MM.1S (cell line): Measurements from ENCODE around the gene SORL1.
A peak's percentile ranks its signal among the peaks of the same experiment; 100 is the strongest.

ENCODE experiments used
- DNase-seq: peaks from one replicate; pipeline ENCODE4 v3.0.0-alpha.2; 2015
- H2AFZ ChIP-seq: fragments of 300-600 bp; sonication (generic); 2 replicates; pipeline ENCODE4 v1.6.0; 2016; ENCODE audit warnings: antibody characterized with exemption, low read length
- H3F3A ChIP-seq: fragments of 300-600 bp; sonication (generic); 2 replicates; pipeline ENCODE4 v1.6.1; 2016; ENCODE audit warnings: mild to moderate bottlenecking, antibody characterized with exemption, low read length, moderate library complexity, mixed read lengths; ENCODE audit not compliant: insufficient read depth
- H3K27ac ChIP-seq: fragments of 300-600 bp; sonication (generic); 2 replicates; pipeline ENCODE4 v1.5.1; 2016; ENCODE audit warnings: mild to moderate bottlenecking, low read length
- H3K27me3 ChIP-seq: fragments of 300-600 bp; sonication (generic); replicated peaks from 2 replicates; pipeline ENCODE4 v1.6.0; 2016; ENCODE audit warnings: low read length; ENCODE audit not compliant: insufficient read depth
- H3K36me3 ChIP-seq: fragments of 300-600 bp; sonication (generic); replicated peaks from 2 replicates; pipeline ENCODE4 v1.6.1; 2016; ENCODE audit warnings: mild to moderate bottlenecking, low read length, mixed read lengths; ENCODE audit not compliant: insufficient read depth
- H3K4me1 ChIP-seq: fragments of 300-600 bp; sonication (generic); 2 replicates; pipeline ENCODE4 v1.6.1; 2016; ENCODE audit warnings: low read length, mixed read lengths
- H3K4me2 ChIP-seq: fragments of 300-600 bp; sonication (generic); 2 replicates; pipeline ENCODE4 v1.6.0; 2016; ENCODE audit warnings: low read depth, low read length
- H3K4me3 ChIP-seq: fragments of 300-600 bp; sonication (generic); 2 replicates; pipeline ENCODE4 v1.5.1; 2016; ENCODE audit warnings: low read length, mixed read lengths
- H3K79me2 ChIP-seq: fragments of 300-600 bp; sonication (generic); 2 replicates; pipeline ENCODE4 v1.6.1; 2016; ENCODE audit warnings: mixed run types, low read length, mixed read lengths
- H3K9ac ChIP-seq: fragments of 300-600 bp; sonication (generic); 2 replicates; pipeline ENCODE4 v1.6.1; 2016; ENCODE audit warnings: low read length, mixed read lengths
- H3K9me2 ChIP-seq: fragments of 300-600 bp; sonication (generic); replicated peaks from 2 replicates; pipeline ENCODE4 v1.6.1; 2016; ENCODE audit warnings: mild to moderate bottlenecking, low read length, mixed read lengths; ENCODE audit not compliant: insufficient read depth
- H3K9me3 ChIP-seq: fragments of 300-600 bp; sonication (generic); replicated peaks from 2 replicates; pipeline ENCODE4 v1.6.1; 2016; ENCODE audit warnings: mild to moderate bottlenecking, low read length, mixed read lengths; ENCODE audit not compliant: insufficient read depth
- H4K20me1 ChIP-seq: fragments of 300-600 bp; sonication (generic); 2 replicates; pipeline ENCODE4 v1.6.1; 2016; ENCODE audit warnings: mild to moderate bottlenecking, low read length, moderate library complexity, mixed read lengths; ENCODE audit not compliant: insufficient read depth
- EZH2 ChIP-seq: fragments of 300-600 bp; sonication (generic); optimal IDR thresholded peaks from 2 replicates; pipeline ENCODE3; 2017; ENCODE audit warnings: low read depth, mild to moderate bottlenecking, antibody characterized with exemption, low read length, mixed read lengths
- EZH2phosphoT487 ChIP-seq: fragments of 300-600 bp; sonication (generic); IDR thresholded peaks from 2 replicates; pipeline ENCODE4 v1.6.1; 2018; ENCODE audit warnings: antibody characterized with exemption, low read length
- TF ChIP-seq, protein P1 (sequence below): fragments of 300-600 bp; sonication (generic); IDR thresholded peaks from 2 replicates; pipeline ENCODE4 v1.5.1; 2016; ENCODE audit warnings: antibody characterized with exemption, low read length, mixed read lengths

Gene SORL1

DNA sequence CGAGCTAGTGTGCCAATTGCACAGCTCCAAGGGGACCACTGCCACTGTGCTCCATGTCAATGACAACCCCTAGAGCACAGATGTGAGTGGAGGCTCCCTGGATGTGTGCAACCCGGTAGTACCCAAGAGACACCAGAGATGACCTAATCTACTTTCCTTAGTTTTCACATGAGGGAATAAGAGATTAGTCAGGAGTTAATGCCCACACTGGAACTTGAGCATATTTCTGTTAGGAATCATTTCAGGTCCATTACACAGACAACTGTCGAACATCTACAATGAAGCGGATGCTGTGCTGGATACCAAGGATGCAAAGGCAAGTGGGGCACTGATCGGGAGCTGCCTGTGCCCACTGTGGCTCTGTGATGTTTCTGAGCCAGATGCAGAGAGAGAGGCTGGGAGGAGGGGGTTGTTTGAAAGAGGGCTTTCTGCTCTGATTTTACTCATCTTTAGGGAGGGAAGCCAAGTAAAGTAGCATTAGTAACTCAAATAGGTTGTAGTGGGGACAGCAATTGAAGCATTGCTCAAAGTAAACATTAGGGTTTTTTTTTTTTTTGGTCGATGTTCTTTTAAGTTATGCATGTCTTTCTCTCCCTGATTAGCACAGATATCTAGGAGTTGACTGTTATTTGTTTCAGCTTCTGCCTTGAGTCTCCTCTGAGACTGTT, 83.1 kb downstream of the SORL1 start:
- no peaks in the 10 kb centered on the region for H3K36me3 ChIP-seq
- H3K9me3 ChIP-seq, result no peaks in the 10 kb centered on the region
- no peak overlapping the region for H3K9ac ChIP-seq
- H3K9me2 ChIP-seq, result no peaks in the 10 kb centered on the region
- no peaks in the 10 kb centered on the region for H3K79me2 ChIP-seq
- no peak for DNase-seq
- H4K20me1 ChIP-seq, result no peaks in the 10 kb centered on the region
- H2AFZ ChIP-seq, result no peak overlapping the region
- no peaks in the 10 kb centered on the region for H3K27me3 ChIP-seq
- TF ChIP-seq, protein P1, sequence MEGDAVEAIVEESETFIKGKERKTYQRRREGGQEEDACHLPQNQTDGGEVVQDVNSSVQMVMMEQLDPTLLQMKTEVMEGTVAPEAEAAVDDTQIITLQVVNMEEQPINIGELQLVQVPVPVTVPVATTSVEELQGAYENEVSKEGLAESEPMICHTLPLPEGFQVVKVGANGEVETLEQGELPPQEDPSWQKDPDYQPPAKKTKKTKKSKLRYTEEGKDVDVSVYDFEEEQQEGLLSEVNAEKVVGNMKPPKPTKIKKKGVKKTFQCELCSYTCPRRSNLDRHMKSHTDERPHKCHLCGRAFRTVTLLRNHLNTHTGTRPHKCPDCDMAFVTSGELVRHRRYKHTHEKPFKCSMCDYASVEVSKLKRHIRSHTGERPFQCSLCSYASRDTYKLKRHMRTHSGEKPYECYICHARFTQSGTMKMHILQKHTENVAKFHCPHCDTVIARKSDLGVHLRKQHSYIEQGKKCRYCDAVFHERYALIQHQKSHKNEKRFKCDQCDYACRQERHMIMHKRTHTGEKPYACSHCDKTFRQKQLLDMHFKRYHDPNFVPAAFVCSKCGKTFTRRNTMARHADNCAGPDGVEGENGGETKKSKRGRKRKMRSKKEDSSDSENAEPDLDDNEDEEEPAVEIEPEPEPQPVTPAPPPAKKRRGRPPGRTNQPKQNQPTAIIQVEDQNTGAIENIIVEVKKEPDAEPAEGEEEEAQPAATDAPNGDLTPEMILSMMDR, result no peak
- TF ChIP-seq EZH2, result no peak
- TF ChIP-seq EZH2phosphoT487, result no peak
- H3K27ac ChIP-seq, result no peak overlapping the region
- no peak overlapping the region for H3K4me2 ChIP-seq
- no peak overlapping the region for H3K4me3 ChIP-seq
- 0 out of 2 replicates have a peak, but pooled peaks cover 8% of the 10 kb centered on the region for H3K4me1 ChIP-seq
- H3F3A ChIP-seq, result no peaks in the 10 kb centered on the region

DNA sequence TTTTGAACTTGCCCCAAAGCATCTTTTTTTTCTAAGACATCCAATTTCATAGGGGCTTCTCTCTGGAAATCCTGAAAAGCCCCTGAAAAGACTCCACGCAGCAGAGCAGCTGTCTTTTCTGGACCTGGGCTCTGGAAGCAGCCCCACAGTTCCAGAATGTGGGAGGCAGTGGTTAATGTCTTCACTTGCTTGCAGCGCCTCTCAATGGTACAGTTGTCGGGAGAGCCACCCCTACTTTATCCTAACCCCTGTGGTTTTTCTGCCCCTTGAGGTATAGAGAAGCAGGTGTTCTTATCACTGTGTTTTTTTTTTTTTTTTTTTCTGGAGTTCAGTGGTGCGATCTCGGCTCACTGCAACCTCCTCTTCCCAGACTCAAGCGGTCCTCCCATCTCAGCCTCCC, 84.0 kb downstream of the SORL1 start:
- H3K4me2 ChIP-seq, result no peak overlapping the region
- 0 out of 2 replicates have a peak, but pooled peaks cover 8% of the 10 kb centered on the region for H3K4me1 ChIP-seq
- H3F3A ChIP-seq, result no peaks in the 10 kb centered on the region
- H3K4me3 ChIP-seq, result no peak overlapping the region
- no peak overlapping the region for H2AFZ ChIP-seq
- H3K27me3 ChIP-seq, result no peaks in the 10 kb centered on the region
- no peak overlapping the region for H3K27ac ChIP-seq
- H3K9ac ChIP-seq, result no peak overlapping the region
- no peaks in the 10 kb centered on the region for H3K9me3 ChIP-seq
- H3K36me3 ChIP-seq, result no peaks in the 10 kb centered on the region
- no peaks in the 10 kb centered on the region for H3K79me2 ChIP-seq
- TF ChIP-seq EZH2 (no peak), EZH2phosphoT487 (no peak)
- TF ChIP-seq, protein P1, result no peak
- no peaks in the 10 kb centered on the region for H3K9me2 ChIP-seq
- no peak for DNase-seq
- no peaks in the 10 kb centered on the region for H4K20me1 ChIP-seq

DNA sequence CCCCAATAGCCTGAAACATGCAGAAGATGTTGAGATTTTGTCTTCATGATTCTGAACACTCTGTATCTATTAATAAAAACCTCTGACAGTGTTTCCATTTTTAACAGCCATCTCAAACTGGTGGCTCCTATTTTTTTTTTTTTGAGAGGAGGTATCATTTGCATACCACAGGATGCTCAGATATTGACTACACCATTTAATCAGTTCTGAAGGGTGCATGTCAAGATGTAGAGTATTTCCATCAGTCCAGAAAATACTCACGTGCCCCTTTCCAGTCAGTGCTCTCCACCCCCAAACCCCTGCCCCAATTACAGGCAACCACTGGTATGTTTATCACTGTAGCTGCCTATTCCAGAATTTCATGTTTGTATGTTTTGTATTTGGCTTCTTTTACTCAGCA, 85.9 kb downstream of the SORL1 start:
- DNase-seq, result peak; percentile 40
- Histone ChIP-seq H3K27ac (no peak overlapping the region), H3K9me3 (no peaks in the 10 kb centered on the region), H2AFZ (no peak overlapping the region), H3K79me2 (no peaks in the 10 kb centered on the region), H3K4me2 (peak overlapping the region; percentile 0; the same call in 1 of the 2 replicates), H3K4me3 (no peak overlapping the region), H3F3A (no peaks in the 10 kb centered on the region), H3K9me2 (no peaks in the 10 kb centered on the region), H4K20me1 (no peaks in the 10 kb centered on the region), H3K36me3 (no peaks in the 10 kb centered on the region), H3K9ac (no peak overlapping the region), H3K4me1 (0 out of 2 replicates have a peak, but pooled peaks cover 8% of the 10 kb centered on the region), H3K27me3 (no peaks in the 10 kb centered on the region)
- TF ChIP-seq EZH2phosphoT487 (no peak), EZH2 (no peak)
- TF ChIP-seq, protein P1, result no peak
